Measurements from ENCODE around the gene JPH3. TPM values are rescaled to one million over a fixed set of nuclear protein-coding genes. Genes with fewer than 3 reads are reported as not detected.

JPH3 gene
- total and polyA plus RNA-seq, 3 donors from 2014 or later: 3.2 to 8.7 (median 8.3) TPM

DNA sequence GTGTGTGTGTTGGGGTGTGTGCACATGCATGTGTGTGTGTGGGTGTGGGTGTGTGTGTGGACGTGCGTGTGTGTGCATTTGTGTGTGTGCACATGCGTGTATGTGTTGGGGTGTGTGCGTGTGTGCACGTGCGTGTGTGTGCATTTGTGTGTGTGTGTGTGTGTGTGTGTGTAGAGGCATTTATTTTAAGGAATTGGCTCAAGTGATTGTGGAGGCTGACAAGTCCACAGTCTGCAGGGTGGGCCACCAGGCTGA lies 37.9 kb upstream of the JPH3 start:
- Histone ChIP-seq H3K27me3 (no peaks in the 10 kb centered on the region), H3K9me3 (no peaks in the 10 kb centered on the region), H3K36me3 (ENCODE audit: low read depth, missing control alignments) (no peaks in the 10 kb centered on the region), H3K27ac (no peak overlapping the region), H3K4me1 (peaks cover 13% of the 10 kb centered on the region), H3K4me3 (no peak overlapping the region)
- 46 to 57% methylated on average over 3 to 6 of the region's 6 CpGs for WGBS, 2 donors
- intact Hi-C loops (cut with DNase I; ENCODE audit: low total_unique reads): no loop called here
- no peak for DNase-seq
- TF ChIP-seq POLR2A (IDR thresholded peaks at IDR 0.05): no peak
- no peak for TF ChIP-seq CTCF (IDR thresholded peaks at IDR 0.05)

DNA sequence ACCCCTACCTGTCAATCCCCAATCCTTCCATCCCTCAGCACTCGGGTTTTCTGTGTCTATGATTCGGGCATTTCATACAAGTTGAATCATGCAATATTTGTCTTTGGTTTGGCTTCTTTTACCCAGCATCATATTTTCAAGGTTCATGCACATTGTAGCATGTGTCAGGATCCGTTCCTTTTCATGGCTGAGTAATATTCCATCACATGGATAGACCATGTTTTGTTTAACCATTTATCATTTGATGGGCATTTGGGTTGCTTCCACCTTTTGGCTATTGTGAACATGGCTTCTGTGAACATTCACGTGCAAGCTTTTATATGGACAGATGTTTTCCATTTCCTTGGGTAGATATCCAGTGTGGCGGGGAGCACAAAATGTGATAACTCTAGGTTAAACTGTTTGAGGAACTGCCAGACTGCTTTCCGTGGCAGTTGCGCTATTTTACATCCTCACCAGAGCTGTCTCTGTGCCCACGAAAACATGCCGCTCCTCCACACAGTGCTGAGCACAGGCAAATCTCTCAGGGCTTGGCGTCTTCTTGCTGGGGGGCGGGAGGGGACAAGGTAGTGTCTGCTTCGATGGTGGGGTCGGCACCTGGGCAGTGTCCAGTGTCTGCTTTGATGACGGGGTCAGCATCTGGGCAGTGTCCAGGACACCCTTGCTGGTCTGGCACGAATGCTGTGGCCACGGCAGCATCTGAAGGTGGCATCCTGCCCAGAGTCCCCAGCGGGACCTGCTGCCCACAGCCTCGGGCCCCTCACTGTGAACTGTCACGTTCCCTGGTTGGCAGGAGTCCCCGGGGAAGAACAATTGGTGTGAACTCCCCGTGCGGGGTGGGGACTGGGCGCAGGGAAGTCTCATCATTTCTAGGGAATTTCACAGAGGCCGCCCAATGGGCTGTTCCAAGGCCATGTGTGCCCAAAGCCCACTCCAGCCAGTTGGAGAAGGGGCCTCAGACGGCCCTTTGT lies 32.4 kb upstream of the JPH3 start:
- no peak for DNase-seq
- no peak for TF ChIP-seq POLR2A (IDR thresholded peaks at IDR 0.05)
- Histone ChIP-seq H3K4me3 (no peak overlapping the region), H3K27me3 (no peaks in the 10 kb centered on the region), H3K9me3 (no peaks in the 10 kb centered on the region), H3K27ac (peak overlapping the region in 1 of 2 donors; percentile 48), H3K36me3 (ENCODE audit: low read depth, missing control alignments) (no peaks in the 10 kb centered on the region), H3K4me1 (peaks cover 16% of the 10 kb centered on the region)
- 48 to 72% methylated on average over 20 to 25 of the region's 25 CpGs for WGBS, 2 donors
- intact Hi-C loops (cut with DNase I; ENCODE audit: low total_unique reads): no loop called here

GRCh38 chr16:87570572-87570937 lies 31.8 kb upstream of the JPH3 start:
- Histone ChIP-seq H3K27ac (peak overlapping the region in 1 of 2 donors; percentile 48), H3K27me3 (no peaks in the 10 kb centered on the region)

DNA sequence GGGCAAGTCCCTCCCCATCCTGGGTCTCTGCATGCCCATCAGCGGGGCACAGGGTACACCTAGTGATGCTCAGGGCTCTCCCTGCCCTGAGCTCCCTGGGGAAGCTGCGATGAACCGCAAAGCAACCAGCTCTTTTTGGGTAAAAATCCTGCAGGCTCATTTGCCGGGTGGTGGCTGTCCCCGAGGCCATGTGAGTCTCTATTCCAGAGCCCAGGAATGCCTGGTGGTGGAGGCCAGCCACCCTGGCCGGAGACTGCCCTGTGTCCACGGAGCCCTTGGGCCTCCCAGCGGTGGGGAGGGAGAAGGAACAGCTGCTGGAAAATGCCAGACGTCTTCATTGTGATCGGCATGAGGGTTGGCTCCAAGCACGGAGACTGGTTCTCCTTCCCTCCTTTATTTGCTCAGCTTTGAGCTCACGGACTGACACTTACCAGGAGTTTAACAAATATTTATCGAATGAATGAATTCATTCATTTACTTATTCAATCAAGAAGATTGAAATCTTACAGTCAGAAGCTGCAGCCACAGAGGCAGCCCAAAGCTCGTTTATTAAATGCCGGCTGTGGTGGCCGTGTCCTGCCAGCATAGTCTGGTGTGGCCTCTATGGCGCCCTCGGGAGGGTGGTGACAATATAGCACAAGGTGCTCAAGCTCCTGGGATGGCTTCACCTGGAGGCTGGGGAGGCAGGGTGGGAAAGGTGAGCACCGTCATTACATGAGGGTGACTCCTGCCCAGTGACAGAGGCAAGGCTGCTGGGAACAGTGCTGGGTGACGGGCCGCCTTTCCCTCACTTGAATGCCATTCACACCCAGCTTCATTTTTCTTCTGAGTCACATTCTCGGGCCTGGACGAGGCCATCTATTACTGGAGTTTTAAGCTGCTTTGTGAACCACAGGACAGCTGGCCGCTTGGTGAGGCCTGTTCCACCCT lies 31.1 kb upstream of the JPH3 start:
- Histone ChIP-seq H3K9me3 (no peaks in the 10 kb centered on the region), H3K27ac (peak overlapping the region in 1 of 2 donors; percentile 48), H3K36me3 (ENCODE audit: low read depth, missing control alignments) (no peaks in the 10 kb centered on the region), H3K4me3 (no peak overlapping the region), H3K27me3 (no peaks in the 10 kb centered on the region), H3K4me1 (peaks cover 13% of the 10 kb centered on the region)
- DNase-seq: peak; percentile 76
- intact Hi-C loops (cut with DNase I; ENCODE audit: low total_unique reads): no loop called here
- 51 to 61% methylated on average over 24 of the region's 24 CpGs for WGBS, 2 donors
- TF ChIP-seq CTCF (IDR thresholded peaks at IDR 0.05): peak; percentile 44 to 48 (median 47)
- no peak for TF ChIP-seq POLR2A (IDR thresholded peaks at IDR 0.05)

More at GRCh38 chr16:87570572-87570937, 31.8 kb upstream of the JPH3 start:
- TF ChIP-seq CTCF (IDR thresholded peaks at IDR 0.05) (no peak), POLR2A (IDR thresholded peaks at IDR 0.05) (no peak)
- no peaks in the 10 kb centered on the region for H3K36me3 ChIP-seq (ENCODE audit: low read depth, missing control alignments)
- peaks cover 13% of the 10 kb centered on the region for H3K4me1 ChIP-seq
- H3K4me3 ChIP-seq: no peak overlapping the region
- intact Hi-C loops (cut with DNase I; ENCODE audit: low total_unique reads): no loop called here
- no peak for DNase-seq
- H3K9me3 ChIP-seq: no peaks in the 10 kb centered on the region
- WGBS, 2 donors: 26 to 42% methylated on average over 2 to 6 of the region's 6 CpGs

DNA sequence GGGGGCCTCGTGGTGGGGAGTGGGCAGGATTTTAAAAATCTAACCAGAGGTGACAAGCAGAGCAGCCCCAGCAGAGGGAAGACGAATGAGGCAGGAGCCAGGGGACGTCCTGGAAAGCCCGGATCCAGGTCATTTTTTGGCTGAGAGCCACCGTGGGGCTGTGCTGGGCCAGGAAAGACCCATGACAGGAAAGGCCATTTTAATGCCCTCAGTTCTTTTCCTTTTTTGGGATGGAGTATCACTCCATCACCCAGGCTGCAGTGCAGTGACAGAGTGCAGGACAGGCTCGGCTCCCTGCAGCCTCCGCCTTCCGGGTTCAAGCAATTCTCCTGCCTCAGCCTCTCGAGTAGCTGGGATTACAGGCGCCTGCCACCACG lies 30.5 kb upstream of the JPH3 start:
- WGBS, 2 donors: 76 to 82% methylated on average over 11 of the region's 11 CpGs
- no peak for DNase-seq
- H3K9me3 ChIP-seq: no peaks in the 10 kb centered on the region
- no peaks in the 10 kb centered on the region for H3K27me3 ChIP-seq
- H3K27ac ChIP-seq: peak overlapping the region in 1 of 2 donors; percentile 48
- H3K4me3 ChIP-seq: no peak overlapping the region
- H3K4me1 ChIP-seq: peaks cover 13% of the 10 kb centered on the region
- intact Hi-C loops (cut with DNase I; ENCODE audit: low total_unique reads): no loop called here
- H3K36me3 ChIP-seq (ENCODE audit: low read depth, missing control alignments): no peaks in the 10 kb centered on the region
- TF ChIP-seq CTCF (IDR thresholded peaks at IDR 0.05) (no peak), POLR2A (IDR thresholded peaks at IDR 0.05) (no peak)

Measured in testis (tissue), 3 donors.